CD4-positive, alpha-beta T cell treated with Interleukin-6 for 4 hours (primary cell): ENCODE data around the gene TMEM117.
"Not testable (repeated sequence)": the region's sequence is repeated elsewhere in the genome, so short reads cannot be mapped to it uniquely, and the experiment has no call there.

Experiments used
- DNase-seq: peaks from one replicate; pipeline ENCODE4 v3.0.0-alpha.2; 2020; ENCODE audit warnings: mixed read lengths

Gene TMEM117

DNA sequence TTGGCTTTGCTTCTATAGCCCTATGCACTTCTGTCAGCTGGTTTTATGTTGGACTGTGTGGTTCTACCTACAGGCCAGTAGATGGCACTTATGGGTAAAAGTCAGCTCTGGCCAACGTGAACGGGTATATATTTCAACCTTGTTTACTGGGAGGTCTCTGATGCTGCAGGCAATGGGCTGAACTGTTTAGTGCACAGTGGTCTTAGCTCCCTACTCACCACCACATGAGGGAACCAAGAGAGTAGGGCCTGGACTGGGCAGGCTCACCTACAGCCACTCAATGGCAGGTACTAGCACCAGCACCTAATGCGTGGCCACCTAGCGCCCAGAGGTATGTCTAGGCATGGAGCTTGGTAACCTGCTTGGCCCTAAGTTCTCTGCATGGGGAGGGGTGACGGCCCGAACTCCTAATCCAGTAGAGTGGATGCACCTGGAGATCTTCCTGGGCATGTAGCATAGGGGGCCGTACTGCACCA lies 481.8 kb downstream of the TMEM117 start:
- DNase-seq = no peak

DNA sequence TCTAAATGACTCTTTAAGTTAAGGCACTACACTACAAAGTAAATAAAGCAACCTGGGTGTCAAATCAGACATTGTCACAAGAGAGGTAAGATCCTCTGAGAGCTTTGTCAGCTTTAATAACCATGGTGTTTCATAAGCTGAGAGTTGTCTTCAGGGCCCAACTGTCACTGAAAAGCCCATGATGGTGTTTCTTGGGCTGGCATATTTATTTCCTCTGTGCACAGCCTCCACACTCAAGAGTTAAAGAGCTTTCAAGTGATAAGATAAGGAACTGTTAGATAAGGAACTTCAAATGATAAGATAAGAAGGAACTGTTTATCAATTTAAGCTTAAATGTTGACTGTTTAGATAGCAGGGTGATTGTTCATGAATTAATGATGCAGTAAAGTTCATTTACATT lies 495.4 kb downstream of the TMEM117 start:
- no peak for DNase-seq

DNA sequence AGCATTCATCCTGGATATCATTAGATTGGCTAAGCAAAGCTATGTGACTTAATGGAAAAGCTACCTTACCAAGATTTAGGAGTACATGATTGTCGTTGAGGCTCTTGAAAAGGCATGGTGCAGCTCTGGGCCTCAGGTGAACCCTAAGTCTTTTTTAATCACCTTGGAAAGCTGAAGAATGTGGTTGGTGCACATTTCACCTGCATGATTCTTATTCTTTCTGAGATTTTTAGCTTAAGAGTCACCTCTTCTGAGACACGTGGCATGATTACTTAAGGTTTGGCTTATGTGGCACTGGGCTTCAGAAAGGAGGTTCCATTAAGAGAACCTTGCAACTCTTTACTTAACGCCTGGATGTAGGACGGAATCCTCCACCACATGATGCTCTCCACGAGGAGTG lies 498.5 kb downstream of the TMEM117 start:
- DNase-seq = no peak

DNA sequence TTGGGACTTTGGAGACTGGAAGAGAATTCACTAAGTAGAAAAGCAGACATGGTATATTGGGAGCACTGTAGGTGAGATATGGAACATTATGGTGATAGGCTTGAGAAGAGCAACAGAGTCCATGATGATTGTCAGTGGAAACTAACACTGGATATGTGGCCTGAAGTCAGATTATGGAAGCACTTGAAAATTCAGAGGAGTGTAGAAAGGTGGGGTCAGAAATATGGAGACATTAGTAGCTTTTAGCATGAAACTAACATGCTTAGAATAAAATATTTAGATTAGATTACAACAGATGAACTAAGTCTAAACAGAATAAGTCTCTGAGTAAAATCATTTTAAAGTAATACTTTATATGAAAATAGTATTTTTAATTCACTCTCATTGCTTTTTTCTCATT lies 499.1 kb downstream of the TMEM117 start:
- no peak for DNase-seq

DNA sequence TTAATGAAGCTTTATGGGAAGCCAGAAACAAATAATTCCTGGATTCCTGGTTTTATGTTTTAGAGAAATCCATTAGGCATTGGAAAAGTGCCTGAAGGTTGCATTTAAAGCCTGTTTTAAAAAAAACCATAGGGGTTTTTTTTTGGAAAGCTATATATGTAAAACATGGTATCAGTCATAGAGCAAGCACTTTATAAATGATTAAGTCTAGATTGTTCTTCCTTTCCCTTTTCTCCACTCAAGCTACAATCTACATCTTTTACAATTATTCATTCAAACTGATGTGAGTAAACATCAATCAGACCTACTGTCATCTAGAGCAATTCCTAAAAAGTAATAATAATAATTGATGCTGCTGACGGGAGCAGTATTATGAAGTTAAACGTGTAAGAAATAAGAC lies 500.7 kb downstream of the TMEM117 start:
- no peak for DNase-seq

DNA sequence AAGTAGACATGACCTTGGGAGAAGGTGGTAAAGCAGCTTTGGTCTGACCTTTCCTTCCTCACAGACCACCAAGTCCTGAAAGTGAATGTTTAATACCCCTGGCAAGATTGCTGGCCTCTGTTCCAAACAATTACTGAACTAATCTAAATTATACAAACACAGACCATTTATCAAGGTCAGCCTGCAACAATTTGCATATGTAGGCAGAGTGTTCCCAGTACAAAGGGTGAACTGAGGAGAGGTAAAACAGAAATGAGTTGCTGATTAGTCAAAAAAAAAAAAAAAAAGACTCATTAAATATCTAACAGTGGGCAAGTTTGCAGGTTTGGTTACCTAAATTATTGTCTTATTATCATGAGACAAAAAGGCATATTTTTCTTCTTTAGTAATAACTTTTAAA lies 506.5 kb downstream of the TMEM117 start:
- no peak for DNase-seq

DNA sequence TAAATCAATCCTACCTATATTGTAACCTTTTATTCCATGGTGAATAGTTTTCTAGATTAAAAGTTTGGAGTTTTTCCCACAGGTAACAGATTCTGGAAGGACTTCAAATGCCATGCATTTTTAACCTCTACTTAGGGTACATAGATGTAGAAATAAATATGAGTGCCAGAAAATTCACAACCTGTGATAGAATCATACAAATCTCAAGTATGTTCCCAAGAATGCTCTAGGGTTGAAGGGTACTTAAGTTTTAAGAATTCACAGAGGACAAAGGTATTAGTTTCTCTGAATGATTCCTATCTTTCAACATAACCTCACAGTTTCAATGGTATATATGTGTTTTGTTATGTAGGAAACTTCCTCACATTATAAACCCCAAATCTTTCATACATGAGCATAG lies 511.3 kb downstream of the TMEM117 start:
- no peak for DNase-seq

DNA sequence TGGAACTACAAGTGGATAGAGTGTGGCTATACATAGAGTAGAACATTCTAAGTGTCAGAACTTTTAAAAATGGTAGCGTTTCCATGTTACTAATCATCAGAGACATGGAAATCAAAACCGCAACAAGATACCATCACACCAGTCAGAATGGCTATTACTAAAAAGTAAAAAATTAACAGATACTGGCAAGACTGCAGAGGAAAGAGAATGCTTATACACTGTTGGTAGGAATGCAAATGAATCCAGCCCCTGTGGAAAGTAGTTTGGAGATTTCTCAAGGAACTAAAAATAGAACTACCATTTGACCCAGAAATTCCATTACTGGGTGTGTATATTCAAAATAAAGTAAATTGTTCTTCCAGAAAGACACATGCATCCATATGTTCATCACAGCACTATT lies 521.6 kb downstream of the TMEM117 start:
- DNase-seq = no peak

DNA sequence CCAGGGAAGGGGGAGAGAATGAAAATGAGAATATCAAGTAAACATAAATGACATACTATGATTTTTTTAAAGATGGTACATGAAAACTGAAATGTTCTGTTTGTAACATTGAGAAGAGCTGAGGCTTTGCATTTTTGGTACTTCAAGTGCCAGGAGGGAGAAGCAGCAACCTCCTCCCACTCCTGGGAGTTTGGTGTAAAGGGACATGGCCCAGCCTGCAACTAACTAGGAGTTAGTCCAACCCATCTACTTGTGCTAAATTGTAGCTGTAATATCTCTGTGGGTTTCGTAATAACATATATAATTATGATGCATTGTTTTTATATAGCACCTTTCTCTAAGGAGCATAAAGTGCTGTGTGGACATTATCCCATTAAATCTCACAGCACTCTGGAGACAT lies 522.8 kb downstream of the TMEM117 start:
- no peak for DNase-seq

DNA sequence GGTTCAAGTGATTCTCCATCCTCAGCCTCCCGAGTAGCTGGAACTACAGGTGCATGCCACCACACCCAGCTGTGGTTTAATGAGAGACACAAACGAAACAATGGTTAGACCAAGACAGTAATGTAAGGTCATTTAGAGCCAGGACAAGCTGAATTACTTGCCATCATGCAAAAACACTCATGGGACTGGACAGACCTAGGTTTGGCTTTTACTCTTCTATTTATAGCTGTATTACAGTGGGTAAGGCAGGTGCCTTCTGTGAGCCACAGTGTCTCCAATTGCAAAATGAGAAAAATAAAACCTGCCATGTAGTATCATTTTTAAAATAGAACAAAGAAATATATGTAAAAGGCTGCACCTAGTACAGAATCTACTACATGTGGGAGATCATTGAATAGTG lies 527.1 kb downstream of the TMEM117 start:
- no peak for DNase-seq

DNA sequence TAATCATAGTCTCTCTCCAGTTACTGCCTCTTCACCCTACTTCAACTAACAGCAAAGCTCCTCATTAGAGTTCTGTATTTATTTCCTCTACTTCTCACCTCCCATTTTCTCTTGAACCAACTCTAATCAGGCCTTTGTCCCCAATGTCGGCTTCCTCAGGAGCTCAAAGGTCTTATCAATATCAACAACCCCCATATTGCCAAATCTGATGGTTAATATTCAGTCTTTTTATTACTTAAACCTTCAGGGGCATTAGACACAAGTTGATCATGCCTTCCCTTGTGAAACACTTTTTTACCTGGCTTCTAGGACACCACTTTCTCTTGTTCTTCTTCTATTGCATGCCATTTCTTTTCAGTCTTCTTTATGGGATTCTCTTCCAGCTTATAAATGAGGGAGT lies 531.3 kb downstream of the TMEM117 start:
- DNase-seq = no peak

DNA sequence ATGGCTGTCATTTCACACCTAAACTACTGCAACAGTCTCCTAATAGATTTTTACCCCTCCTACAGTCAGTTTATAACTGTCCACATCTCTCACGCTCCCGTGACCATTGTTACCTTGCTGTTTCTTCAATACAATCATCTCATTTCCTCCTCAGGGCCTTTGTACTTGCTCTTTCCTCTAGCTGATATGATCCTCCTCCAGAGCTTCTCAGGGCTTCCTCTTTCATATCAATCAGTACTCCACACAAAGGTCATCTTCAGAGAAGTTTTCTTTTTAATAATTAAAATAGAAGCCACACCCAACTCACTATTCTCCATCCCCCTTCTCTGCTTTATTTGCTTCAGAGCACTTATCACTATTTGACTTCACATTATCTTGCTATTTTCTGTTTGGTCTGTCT lies 532.0 kb downstream of the TMEM117 start:
- no peak for DNase-seq

DNA sequence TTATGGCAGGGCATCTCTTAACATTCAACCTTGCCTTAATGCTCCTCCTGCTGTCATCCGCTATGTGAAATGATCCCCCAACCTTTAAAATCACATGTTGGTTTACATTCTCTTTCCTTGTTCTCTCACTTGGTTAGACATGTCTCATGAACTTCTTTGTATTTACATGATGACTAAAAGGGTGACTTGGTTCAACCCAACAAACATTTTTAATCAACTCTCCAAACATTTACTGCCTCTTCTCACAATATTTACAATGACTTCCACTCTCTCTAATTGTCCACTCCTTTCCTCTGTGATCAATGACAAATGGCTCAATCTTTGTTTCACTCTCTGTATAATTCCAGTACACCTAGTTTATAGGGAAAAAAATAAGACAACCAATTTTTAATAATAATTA lies 534.1 kb downstream of the TMEM117 start:
- DNase-seq = no peak

DNA sequence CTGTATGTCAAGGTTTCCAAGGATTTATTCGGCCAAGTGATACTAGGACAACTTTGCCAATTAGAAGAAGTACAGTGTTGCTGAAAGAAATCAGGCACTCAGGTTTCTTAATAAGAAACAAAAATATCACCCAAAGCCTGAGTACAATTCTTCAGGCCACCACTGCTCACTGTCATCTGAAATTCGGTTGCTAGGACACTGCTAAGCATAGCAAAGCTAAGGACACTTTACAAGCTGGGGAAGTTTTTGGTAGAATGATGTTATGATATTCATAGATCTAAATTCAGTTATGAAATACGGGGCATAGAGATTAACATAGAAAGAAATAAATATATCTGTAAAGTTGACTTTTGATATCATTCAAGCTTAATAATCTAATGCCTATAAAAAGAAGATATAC lies 535.1 kb downstream of the TMEM117 start:
- no peak for DNase-seq

DNA sequence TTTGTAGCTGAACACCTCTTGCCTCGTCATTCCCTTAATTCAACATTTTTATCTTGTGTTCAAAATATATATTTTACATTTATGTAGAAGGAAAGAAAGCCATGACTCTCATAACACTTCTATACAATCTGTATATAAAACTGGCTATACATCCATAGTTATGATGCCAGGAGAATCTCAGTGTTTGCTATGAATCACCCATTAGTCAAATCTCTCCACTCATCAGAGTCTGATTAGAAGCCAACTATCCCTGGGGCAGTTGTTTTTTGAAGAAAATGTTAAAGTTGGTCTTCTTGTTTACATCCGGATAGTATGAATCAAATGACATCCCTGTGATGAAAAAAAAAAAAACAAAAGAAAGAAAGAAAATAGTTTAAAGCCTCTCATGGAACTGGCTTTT lies 536.4 kb downstream of the TMEM117 start:
- no peak for DNase-seq

DNA sequence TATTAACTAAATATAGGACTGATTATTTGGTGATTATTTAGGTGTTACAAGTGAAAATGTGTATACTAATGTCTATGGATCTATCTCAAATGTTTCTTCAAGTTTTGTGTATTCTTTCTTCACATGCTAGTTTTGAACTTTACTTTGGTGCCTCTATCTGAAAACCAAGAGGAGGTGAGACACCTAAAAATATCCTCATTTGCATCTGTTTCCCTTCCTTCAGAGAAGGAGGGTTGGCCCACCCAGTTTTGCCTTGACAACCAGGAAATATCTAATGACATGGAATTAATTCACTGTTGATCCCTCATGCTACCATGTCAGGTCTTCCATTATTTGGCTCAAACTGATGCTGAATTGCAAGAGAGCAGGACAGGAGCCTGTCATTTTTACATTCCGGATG lies 539.8 kb downstream of the TMEM117 start:
- no peak for DNase-seq

DNA sequence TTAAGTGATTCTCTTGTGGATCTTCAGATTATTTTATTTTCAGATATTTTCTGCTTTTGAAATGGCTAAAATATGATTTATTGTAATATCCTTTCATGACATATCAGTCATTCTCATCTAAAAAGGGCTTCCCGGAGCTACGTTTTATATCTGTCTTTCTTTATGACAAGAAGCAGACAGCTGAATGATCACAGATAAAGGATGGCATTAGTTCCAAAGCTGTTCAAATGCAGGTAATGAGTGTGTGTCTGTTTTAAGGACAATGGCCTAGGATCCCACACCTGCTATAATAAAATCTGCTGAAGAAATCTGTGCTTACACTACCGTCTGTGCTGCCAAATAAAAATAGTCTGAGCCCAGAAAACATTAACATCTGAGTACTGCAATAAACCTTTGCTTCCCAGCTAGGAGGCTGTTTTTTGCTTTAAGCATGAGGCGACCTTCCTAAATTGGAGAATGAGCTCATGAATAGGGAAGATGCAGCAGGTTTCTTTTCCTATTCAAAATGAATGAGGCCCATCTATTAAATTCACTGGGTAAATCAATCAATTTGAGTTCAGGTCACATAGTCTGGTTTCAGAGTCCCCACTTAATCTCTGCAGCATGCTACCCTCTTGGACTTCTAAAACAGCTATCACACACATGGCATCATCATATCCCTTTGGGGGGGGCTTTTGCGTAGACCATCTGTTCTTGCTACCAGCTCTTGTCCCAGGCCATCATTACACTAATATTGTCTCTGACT lies 541.7 kb downstream of the TMEM117 start:
- DNase-seq = no peak

DNA sequence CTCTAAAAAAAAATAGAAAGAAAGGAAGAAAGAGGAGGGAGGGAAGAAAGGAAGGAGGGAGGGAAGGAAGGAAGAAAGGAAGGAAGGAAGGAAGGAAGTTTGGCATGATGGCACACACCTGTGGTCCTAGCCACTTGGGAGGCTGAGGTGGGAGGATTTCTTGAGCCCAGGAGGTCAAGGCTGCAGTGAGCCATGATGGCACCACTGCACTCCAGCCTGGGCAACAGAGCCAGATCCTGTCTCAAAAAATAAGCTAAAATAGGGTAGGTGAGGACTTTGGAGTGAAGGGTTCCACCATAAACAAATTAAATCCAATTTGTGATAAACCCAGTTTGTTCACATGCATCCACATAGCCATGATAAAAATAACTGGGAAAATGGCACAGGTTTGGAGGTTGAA lies 543.2 kb downstream of the TMEM117 start:
- DNase-seq = not testable (repeated sequence)

DNA sequence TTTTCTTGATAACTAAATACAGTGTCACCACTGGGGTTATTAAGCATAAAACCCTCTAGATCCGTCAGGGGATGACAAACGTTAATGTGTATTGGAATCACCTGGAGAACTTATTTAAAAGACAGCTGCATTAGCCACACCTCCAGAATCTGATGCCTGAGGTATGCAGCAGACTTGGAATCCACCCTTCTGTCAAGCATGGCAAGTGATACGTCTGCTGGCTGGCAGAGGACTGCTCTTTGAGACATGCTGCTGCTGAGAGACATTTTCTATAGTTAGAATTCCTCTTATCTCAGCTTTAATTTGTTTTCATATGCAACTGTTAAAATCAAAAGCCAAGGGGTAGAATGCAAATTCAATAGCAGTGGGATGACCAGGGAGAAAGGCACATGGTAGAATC lies 544.0 kb downstream of the TMEM117 start:
- no peak for DNase-seq

DNA sequence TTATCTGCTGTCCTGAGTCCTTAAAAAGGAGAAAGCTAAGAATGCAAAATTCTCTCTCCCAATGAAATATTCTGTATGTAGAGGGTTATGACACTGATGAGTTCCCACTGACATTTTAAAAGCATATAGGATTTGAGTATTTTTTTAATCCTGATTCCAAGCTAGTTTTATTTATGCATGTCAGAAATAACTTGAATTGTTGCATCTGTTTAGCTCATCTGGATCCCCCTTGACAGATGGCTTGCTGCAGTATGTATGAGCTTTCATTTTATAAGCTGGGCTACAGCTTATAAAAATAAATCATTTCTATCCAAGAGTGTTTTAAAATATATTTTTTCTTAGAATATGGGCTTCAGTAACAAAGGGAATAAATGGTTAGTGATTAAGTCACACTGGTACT lies 545.0 kb downstream of the TMEM117 start:
- DNase-seq = no peak

DNA sequence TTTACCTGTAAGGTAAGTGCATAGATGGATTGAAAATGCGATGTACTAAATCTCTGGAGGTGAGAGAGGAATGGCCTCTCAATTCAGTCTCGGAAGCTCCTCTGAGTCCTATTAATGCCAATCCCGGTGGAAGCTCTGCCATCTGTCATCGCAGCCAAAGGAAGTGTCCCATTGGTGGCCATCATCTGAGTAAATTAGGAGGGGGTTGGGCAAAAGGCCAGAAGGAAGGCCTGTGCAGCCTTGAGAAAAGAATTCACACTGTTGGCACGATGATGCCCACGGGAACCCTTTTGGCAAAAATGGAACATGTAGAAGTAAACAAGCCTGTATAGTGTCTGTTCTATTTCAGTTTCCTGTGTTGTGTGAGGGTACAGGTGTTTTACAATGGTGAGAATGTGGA lies 545.5 kb downstream of the TMEM117 start:
- no peak for DNase-seq

DNA sequence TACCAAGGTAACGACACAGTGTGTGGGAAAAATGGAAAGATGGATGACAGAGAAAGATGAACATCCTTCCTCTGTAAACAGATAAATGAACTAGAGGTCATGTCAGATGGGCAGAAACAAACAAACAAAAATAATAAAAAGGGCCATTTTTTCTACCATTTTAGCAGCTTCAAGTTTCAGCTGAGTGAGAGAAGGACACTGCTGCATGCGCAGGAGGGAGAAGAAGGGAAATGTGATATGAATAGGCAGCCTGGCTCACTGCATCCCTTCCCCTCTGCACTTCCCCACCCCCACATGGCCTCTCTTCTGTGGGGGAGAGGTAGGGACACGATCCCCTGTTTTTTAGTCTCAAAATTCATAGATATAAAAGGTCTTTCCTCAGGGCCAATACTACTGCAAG lies 548.3 kb downstream of the TMEM117 start:
- no peak for DNase-seq

DNA sequence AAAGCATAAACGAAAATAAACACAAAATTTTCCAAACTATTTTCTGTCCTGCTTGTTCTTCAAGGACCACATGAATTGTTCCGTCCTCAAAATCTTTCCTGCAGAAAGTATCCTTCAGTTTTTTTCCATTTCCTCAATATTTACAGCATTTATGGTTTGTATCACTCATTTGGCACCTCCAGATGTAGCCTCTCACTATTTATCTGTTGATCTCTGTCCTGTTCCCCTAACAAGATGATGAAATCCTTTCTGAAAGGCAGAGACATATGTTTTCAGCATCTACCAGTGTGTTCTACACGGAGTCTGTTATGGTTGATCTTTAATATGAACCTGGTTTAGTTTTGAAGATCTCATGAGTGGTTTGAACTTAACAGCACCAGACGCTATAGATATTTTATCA lies 550.1 kb downstream of the TMEM117 start:
- no peak for DNase-seq

DNA sequence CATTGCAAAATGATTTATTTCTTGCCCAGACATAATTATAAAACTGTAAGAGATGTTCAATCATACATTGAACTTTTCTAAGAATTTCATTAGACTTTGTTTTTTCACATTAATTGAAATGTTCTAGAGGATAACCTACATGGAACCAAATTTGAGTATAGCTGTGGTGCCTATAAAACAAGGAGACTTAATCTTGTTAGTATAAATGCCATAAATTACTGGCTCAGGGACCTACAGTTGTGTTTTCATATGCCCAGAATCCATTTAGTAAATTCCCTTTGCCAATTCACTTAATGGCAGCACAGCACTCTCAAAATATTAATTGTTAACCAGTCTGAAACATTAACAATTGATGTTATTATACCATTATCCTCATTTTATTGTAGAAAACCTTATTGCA lies 551.7 kb downstream of the TMEM117 start:
- no peak for DNase-seq

DNA sequence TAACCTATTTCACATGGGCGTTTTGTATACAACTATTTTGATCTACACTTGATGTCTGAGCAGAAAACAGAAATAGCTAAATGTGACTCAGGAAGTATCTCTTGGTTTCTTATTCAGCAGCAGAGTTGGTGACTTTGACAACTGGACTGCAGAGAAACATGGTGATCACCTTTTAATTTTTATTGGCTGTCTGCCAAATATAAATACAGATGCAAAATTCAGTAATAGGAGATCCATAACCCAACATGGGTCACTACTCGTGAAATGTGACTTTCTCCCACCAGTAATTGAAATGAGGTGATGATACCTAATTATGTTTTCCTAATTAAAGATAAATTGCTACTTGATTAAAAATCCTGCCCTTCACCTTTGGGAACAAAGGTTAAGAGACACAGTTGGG lies 553.2 kb downstream of the TMEM117 start:
- no peak for DNase-seq
